Erythroblast (primary cell): ENCODE results near the gene SNX12.

Experiments
- GATA1 ChIP-seq: IDR thresholded peaks from 2 replicates; pipeline ENCODE4 v1.6.1; 2011; ENCODE audit warnings: low read depth, mild to moderate bottlenecking, control low read depth, low read length, moderate library complexity
- POLR2A ChIP-seq: IDR thresholded peaks from 2 replicates; pipeline ENCODE4 v1.6.1; 2011; ENCODE audit warnings: mild to moderate bottlenecking, low read length

GRCh38 chrX:71099736-71100135 is 31.6 kb upstream of the SNX12 start:
- TF ChIP-seq POLR2A (no peak), GATA1 (no peak)
